NCI-H2081 treated with DMSO at 0.1 percent for 48 hours (cell line): ENCODE results near the gene TRIM2.
A peak's percentile ranks its signal among the peaks of the same experiment; 100 is the strongest.

Experiments
- DNase-seq: peaks from one replicate; lab custom pipeline; 2025; lab: John Stamatoyannopoulos, UW

TRIM2 gene

GRCh38 chr4:153275380-153276276 lies 71.4 kb downstream of the TRIM2 start:
- DNase-seq, result no peak

GRCh38 chr4:153276971-153277370 lies 72.7 kb downstream of the TRIM2 start:
- DNase-seq, result no peak

DNA sequence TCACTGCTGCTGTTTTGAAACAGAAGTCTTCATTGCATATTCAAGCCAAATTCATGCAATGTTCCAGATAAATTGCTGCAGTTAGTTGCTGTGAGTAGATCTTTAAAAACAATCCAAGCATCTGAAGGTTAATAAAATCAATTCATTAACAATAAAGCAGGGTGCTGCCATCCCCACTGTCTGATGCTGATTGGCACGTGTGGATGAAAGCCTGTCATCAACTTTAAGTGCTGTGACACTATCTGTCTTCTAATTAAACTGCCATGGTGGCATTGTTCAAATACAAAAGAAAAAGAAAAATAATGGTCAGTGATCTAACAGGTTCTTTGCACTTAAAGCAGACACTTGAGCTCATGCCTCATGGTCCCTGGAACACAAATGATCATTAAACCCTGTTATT lies 77.2 kb downstream of the TRIM2 start:
- no peak for DNase-seq

DNA sequence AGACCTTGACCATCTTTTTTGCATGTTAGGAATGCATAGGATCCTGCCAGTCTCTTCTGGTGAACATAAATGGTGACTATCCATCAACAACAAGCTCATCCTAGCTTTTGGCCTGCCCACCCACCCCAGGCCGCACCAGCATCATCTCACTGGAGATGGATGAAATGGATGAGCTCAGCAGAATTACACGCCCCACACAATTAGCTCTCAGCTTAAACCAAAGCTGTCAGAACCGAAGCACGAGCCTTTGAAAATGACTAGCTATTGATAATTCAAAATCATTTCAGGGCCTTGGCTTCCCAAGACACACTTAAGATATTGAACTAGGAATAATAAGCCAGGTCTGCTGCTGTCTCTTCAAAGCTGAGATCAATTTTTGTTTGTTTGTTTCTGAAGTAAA lies 77.8 kb downstream of the TRIM2 start:
- no peak for DNase-seq

DNA sequence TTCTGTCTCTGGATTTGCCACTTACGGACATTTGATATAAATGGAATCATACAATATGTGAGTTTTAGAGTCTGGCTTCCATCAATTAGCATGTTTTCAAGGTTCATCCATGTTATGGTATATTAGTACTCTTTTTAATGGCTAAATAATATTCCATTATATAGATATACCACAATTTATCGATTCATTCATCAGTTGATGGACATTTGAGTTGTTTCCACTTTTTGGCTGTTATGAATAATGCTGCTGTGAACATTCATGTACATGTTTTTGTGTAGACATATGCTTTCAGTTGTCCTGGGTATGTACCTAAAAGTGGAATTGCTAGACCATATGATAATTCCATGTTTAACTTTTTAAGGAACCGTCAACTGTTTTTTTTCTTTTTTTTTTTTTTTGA lies 79.0 kb downstream of the TRIM2 start:
- DNase-seq, result no peak

GRCh38 chr4:153290134-153290533 lies 85.9 kb downstream of the TRIM2 start:
- no peak for DNase-seq

DNA sequence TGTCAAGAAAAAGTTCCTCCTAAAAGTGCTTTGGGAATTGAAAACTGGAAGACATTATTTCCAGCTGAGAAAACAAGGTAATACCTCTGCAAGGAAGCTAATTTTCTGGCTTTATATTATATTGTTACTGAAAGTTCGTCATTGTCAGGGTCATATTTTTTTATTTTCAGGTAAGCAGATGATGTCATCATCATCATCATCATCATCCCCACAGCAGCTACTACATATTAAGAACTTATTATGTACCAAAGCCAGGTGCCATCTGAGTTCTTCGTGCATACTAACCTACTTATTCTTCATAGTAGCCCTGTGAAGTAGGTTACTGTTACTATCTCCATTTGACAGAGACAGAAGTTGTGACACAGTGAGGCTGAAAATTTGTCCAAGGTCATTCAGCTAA lies 87.3 kb downstream of the TRIM2 start:
- no peak for DNase-seq

- DNase-seq, result no peak
Observed at GRCh38 chr4:153292897-153293741, 88.9 kb downstream of the TRIM2 start.

DNA sequence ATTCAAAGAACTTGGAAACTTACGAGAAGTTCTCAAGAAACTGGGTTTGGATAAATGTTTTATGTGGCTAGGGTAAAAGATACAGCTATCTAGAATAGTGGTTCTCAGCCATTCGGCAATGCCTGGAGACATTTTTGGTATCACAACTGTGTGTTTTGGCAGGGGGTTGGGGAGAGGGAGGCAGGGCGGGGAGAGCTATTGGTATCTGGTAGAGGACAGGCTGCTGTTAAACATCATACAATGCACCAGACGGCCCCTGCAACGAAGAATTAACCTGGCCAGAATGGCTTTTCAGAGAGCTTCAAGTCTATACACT lies 89.5 kb downstream of the TRIM2 start:
- DNase-seq, result no peak

DNA sequence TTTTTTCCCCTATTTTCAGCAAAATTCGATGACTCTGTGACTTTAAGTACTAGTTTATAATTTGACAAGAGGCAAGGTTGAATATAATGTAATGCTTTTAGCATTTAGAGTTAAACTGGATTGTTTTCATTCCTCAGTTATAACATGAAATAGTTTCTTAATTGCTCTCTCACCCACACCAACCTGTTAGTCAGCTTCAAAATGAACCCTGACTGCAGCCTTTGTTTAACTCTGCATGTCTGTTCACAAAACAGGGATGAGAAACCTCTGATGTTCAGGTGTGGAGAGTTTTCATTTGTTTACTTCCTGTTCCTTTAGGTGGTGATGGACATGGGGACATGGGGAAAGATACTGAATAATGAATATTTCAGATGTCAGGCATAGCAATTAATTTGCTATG lies 90.4 kb downstream of the TRIM2 start:
- DNase-seq, result no peak

- DNase-seq, result no peak
Observed at GRCh38 chr4:153295131-153295755, 91.0 kb downstream of the TRIM2 start.

DNA sequence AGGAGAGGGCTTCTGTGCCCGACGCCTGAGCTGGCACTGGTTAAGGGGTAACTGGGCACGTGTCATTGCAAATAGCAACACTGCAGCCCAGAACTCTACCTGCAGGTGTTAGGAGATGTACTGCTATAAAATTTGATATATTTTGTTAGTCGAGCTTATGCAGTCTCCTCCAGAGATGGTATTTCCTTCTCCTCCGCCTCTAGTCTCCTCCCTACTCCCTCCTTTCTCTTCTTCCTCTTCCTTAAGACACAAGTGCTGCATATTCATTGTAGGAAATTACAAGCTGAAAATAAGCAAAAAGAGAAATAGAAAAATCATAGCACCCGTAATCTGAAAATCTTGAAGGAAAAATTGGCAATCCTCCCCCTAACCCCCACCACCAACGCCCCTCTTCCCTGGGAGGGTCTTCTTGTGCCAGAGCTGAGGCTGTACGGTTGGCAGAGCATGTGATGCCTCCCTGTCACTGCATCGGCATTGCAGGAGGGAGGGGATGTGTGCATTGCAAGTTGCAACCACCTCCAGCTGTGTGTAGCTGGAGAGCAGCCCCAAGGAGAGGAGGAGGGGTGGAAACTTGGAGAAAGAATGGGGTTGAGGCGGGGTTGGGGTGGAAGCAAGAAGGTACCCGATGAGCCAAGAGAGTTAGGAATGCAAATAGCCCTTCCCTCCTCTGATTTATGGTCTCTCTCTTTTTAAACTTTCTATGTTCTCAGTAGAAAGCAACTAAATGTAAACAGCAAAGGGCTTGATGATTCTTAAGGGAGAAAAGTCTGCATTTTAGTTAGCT lies 92.0 kb downstream of the TRIM2 start:
- no peak for DNase-seq

DNA sequence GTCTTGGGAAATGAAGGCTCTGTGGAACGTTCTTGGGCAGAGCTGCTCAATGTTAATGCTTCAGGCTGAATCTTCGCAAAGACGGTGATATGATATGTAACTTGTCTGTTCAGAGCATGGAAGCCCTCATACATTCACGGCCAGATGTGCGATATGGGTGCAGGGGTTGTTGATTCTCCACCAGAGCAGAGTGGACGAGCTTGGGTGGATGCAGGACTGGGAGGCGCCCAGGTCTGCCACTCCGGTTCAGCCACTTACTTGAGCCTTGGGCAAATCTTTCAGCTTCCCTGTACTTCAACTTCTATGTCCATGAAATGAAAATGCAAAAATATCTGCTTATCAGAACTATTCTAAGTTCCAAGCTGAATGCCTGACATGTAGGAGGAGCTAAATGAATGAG lies 92.9 kb downstream of the TRIM2 start:
- no peak for DNase-seq

GRCh38 chr4:153310793-153311192 lies 106.5 kb downstream of the TRIM2 start:
- DNase-seq, result no peak

DNA sequence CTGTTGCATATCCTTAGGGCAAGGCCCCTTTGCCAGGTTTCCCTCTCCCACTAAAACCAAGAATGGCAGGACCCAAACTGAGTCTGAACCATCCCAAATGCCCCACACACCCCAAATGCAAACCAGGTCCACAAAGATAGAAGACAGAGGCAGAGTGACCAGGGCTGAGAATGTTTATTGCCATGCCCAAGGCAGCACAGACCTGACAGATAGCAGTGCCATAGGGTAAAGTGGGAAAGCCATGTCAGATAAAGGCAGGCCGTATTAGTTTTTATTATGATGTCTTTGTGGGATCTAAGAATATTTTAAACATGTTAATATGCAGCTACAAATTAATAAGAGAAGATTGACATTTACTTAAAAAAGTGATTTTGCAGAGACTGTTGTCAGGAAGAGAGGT lies 110.7 kb downstream of the TRIM2 start:
- DNase-seq, result no peak

- DNase-seq, result peak; percentile 5
Observed at GRCh38 chr4:153318696-153319320, 114.6 kb downstream of the TRIM2 start.

DNA sequence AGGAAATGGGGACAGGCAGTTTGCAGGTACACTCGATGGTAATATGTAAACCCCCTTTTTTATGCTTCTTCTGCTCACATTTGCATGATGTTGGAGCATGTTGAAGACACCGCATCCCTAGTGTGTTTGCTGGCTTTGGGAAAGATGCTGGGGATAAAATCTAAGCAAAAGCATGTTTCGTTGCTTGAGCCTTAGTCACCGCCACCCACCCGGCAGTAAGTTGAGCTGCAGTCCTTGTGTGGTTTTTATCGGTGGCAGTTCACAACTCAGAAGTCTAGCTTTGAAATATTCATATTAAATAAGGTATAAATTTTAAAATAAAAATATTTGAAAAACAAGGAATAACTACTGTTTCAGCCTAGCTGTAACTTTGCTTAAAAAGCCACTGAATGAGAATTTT lies 118.5 kb downstream of the TRIM2 start:
- no peak for DNase-seq

DNA sequence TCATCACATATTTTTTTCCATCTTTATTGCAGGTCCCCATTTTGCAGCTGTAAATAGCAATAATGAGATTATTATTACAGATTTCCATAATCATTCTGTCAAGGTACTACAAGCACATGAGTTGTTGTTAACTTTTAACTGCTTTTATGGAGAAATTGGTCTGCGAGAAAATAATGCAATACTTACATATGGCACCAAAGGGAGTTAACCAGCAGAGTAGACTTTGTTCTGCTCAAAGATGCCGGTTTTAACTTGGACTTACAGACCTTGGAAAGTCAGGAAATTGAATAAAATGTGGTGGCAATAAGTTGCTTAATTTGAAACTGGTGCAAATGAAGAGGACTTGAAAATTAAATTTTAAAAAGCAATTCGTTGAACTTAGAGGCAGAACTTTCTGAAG lies 119.8 kb downstream of the TRIM2 start:
- DNase-seq, result no peak

DNA sequence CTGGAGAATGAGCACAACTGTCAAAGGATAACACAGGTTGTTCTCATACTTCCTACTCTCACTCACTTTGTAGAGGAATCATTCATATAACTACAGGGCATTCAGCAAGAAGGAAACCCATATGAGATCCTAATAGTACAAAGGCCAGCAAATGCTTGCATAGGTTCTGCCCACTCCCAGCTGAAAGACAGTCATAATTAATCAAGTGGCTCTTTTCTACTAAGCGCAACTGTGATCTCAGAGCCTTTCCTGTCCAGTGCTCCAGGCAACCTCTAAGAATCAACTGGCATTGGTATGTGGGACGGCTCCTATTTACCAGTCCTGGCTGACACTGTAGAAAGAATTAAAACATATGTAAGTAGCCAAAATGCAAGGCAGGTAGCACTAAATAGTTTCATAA lies 121.3 kb downstream of the TRIM2 start:
- DNase-seq, result no peak

DNA sequence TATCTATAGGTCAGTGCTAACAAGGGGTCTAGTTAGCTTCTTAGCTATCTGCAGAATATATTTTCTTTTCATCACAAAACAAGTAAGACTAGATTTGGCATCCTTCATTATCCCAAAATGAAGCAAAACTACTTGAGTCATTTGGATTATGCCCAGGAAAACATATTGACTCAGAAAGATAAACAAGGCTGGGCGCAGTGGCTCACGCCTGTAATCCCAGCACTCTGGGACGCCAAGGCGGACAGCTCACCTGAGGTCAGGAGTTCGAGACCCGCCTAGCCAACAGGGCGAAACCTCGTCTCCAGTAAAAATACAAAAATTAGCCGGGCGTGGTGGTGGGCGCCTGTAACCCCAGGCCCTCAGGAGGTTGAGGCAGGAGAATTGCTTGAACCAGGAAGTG lies 122.3 kb downstream of the TRIM2 start:
- DNase-seq, result no peak

- DNase-seq, result no peak
Observed at GRCh38 chr4:153327247-153327646, 123.0 kb downstream of the TRIM2 start.

DNA sequence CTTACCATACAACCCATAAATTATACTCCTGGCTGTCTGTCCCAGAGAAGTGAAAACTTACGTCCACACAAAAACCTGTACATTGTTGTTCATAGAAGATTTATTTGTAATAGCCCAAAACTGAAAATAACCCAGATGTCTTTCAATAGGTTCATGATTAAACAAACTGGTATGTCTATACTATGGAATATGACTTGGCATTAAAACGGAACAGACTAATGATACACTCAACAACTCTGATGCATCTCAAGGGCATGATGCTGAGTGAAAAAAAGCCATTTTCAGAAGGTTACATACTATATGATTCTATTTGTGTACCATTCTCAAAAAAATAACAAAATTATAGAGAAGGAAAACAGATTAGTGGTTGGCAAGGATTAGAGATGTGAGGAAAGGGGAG lies 128.7 kb downstream of the TRIM2 start:
- no peak for DNase-seq
